Smooth muscle cell (in vitro differentiated cells): ENCODE measurements around the gene OSBPL1A. TPM values are rescaled to one million over a fixed set of nuclear protein-coding genes. Genes with fewer than 3 reads are reported as not detected.

Experiments
- DNase-seq: peaks from one replicate; lab custom pipeline; 2025; ENCODE audit not compliant: unreplicated experiment; lab: John Stamatoyannopoulos, UW
- H2AFZ ChIP-seq: fragments of 200-600 bp; sonication (generic); 2 replicates; pipeline ENCODE4 v1.6.0; 2016; ENCODE audit warnings: antibody characterized with exemption, low read depth, mild to moderate bottlenecking
- H3F3A ChIP-seq: fragments of 200-600 bp; sonication (generic); 2 replicates; pipeline ENCODE4 v1.6.0; 2017; ENCODE audit warnings: antibody characterized with exemption, low read depth
- H3K27ac ChIP-seq: fragments of 200-600 bp; sonication (generic); 2 replicates; pipeline ENCODE4 v1.5.1; 2016; ENCODE audit warnings: low read depth, mild to moderate bottlenecking
- H3K27me3 ChIP-seq: fragments of 200-600 bp; sonication (generic); 2 replicates; pipeline ENCODE4 v1.6.1; 2016; ENCODE audit warnings: low read depth, mild to moderate bottlenecking
- H3K36me3 ChIP-seq: fragments of 200-600 bp; sonication (generic); 2 replicates; pipeline ENCODE4 v1.5.1; 2016; ENCODE audit warnings: low read depth
- H3K4me1 ChIP-seq: fragments of 200-600 bp; sonication (generic); 2 replicates; pipeline ENCODE4 v1.5.1; 2016; ENCODE audit warnings: low read depth
- H3K4me2 ChIP-seq: fragments of 200-600 bp; sonication (generic); 2 replicates; pipeline ENCODE4 v1.6.0; 2016; ENCODE audit warnings: mild to moderate bottlenecking
- H3K4me3 ChIP-seq: fragments of 200-600 bp; sonication (generic); 2 replicates; pipeline ENCODE4 v1.5.1; 2016; ENCODE audit warnings: mild to moderate bottlenecking
- H3K79me2 ChIP-seq: fragments of 200-600 bp; sonication (generic); 2 replicates; pipeline ENCODE4 v1.6.0; 2016; ENCODE audit warnings: low read depth, mild to moderate bottlenecking
- H3K9ac ChIP-seq: fragments of 200-600 bp; sonication (generic); 2 replicates; pipeline ENCODE4 v1.6.0; 2016; ENCODE audit warnings: low read depth
- H3K9me3 ChIP-seq: fragments of 200-600 bp; sonication (generic); replicated peaks from 2 replicates; pipeline ENCODE4 v1.5.1; 2016; ENCODE audit warnings: low read depth
- H4K20me1 ChIP-seq: fragments of 200-600 bp; sonication (generic); 2 replicates; pipeline ENCODE4 v1.6.0; 2016; ENCODE audit warnings: low read depth
- WGBS: methylation state at CpG from one replicate; pipeline ENCODE4 v1.1.7; 2016; ENCODE audit warnings: low lambda C conversion rate; 5-methylcytosine and 5-hydroxymethylcytosine counted together
- polyA plus RNA-seq: library from polyadenylated mRNA; unstranded; fragments of >200 nt; fragmentation: Nextera tagmentation; extraction: Ambion mirVana; gene quantifications from 2 replicates; pipeline ENCODE4 v1.2.1, GENCODE V29; 2016
- total RNA-seq: library from RNA; depleted of rRNA; stranded (reverse); fragments of >200 nt; gene quantifications from 2 replicates; pipeline ENCODE4 v1.2.3, GENCODE V29; 2014
- TF ChIP-seq, protein P1 (sequence below): fragments of 200-600 bp; sonication (generic); IDR thresholded peaks from 2 replicates; pipeline ENCODE4 v1.5.1; 2017; ENCODE audit warnings: borderline replicate concordance, mild to moderate bottlenecking, antibody characterized with exemption; ENCODE audit not compliant: insufficient read depth, poor library complexity, severe bottlenecking

The OSBPL1A gene
- total and polyA plus RNA-seq, 2 experiments from 2014 or later = 15.3 to 23.4 TPM

DNA sequence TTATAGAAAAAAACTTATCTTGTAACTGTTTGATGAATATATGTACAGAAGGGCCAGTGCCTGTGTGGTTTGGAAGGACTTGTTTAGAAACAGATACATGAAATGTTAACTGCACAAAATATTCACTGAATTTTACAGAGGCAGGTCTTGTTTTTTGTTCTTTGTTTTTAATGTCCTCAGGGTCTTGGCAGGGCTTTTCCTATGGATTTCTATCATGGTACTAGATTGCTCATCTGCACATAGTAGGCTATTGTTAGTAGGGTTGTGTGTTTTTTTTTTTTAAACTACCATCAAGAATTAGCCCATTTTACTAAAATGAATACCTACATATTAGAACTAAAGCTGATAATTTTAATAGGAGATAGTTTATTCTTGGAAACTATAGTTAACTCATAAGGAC lies 255.2 kb downstream of the OSBPL1A start:
- Histone ChIP-seq H3K27ac (no peak overlapping the region), H3K9ac (no peak overlapping the region), H3K4me2 (no peak overlapping the region), H4K20me1 (no peaks in the 10 kb centered on the region), H3K79me2 (no peaks in the 10 kb centered on the region), H3K27me3 (no peaks in the 10 kb centered on the region), H3K4me1 (no peaks in the 10 kb centered on the region), H2AFZ (no peak overlapping the region), H3K9me3 (peaks cover 5% of the 10 kb centered on the region), H3K36me3 (peaks cover 4% of the 10 kb centered on the region), H3K4me3 (no peak overlapping the region), H3F3A (no peaks in the 10 kb centered on the region)
- DNase-seq = no peak
- TF ChIP-seq, protein P1, sequence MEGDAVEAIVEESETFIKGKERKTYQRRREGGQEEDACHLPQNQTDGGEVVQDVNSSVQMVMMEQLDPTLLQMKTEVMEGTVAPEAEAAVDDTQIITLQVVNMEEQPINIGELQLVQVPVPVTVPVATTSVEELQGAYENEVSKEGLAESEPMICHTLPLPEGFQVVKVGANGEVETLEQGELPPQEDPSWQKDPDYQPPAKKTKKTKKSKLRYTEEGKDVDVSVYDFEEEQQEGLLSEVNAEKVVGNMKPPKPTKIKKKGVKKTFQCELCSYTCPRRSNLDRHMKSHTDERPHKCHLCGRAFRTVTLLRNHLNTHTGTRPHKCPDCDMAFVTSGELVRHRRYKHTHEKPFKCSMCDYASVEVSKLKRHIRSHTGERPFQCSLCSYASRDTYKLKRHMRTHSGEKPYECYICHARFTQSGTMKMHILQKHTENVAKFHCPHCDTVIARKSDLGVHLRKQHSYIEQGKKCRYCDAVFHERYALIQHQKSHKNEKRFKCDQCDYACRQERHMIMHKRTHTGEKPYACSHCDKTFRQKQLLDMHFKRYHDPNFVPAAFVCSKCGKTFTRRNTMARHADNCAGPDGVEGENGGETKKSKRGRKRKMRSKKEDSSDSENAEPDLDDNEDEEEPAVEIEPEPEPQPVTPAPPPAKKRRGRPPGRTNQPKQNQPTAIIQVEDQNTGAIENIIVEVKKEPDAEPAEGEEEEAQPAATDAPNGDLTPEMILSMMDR = no peak

DNA sequence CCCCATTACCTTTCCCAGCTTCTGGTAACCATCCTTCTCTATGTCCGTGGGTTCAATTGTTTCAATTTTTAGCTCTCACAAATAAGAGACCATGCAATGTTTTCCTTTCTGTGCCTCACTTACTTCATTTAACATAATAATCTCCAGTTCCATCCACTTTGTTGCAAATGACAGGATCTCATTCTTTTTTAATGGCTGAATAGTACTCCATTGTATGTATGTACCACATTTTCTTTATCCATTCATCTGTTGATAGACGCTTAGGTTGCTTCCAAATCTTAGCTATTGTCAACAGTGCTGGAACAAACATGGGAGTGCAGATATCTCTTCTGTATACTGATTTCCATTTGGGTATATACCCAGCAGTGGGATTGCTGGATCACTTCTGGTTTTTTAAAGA lies 256.9 kb downstream of the OSBPL1A start:
- H4K20me1 ChIP-seq = no peaks in the 10 kb centered on the region

DNA sequence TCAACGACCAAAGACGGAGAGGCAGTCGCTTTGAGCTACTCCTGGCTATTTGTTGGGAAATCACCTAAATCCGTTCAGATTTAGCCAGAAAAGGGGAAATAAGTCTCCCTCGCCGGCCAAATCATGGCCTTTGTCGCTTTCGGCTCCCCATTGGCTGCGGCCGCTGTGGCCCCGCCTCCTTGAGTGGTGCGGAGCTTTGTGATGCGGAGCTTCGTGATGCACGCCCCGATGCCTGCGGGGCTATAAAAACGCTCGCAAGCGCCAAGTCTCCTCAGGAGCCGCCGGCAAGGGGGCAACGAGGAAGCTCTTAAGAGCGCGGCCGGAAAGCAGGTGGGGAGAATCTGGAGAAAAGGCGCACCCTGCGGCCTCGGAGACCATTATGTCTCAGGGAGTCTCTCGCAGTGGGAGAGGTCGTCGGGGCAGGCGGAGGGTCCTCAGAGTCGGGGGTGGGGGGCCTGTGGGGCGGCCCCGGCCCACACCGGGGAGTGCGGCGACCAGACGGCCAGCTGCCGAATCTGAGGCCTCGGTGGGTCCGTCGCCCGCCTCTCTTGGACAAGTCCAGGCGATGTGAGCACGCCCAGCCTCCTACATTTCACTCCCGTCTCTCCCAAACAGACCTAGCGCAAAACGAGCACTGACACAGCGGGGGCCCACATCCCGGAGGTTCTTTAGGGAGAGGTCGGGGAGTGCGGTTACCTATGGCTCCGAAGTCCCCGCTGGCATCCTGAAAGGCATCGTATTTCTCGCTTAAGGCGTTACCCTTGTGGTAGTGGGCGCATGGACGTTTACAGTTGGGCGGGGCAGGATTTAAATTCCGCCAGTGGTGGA lies 258.6 kb downstream of the OSBPL1A start, which contains the start of gene CABYR:
CABYR (plus strand) TSS at position 274 of the 828 bp plus-strand sequence. CDS start 4,053 bp downstream, outside the sequence.
- WGBS = 1% methylated on average over 57 of the region's 63 CpGs
- no peaks in the 10 kb centered on the region for H3K79me2 ChIP-seq
- TF ChIP-seq, protein P1 = no peak
- peak within 1 kb of the TSS; percentile 46 for H3K9ac ChIP-seq
- DNase-seq = peak; percentile 52
- no peaks in the 10 kb centered on the region for H3K36me3 ChIP-seq
- no peaks in the 10 kb centered on the region for H3K27me3 ChIP-seq
- H3K4me1 ChIP-seq = no peaks in the 10 kb centered on the region
- peak within 1 kb of the TSS; percentile 11 for H3K27ac ChIP-seq
- H4K20me1 ChIP-seq = no peaks in the 10 kb centered on the region
- no peaks in the 10 kb centered on the region for H3F3A ChIP-seq
- peak within 1 kb of the TSS; percentile 93 for H3K4me2 ChIP-seq
- peak within 1 kb of the TSS; percentile 64 for H3K4me3 ChIP-seq
- H3K9me3 ChIP-seq = no peaks in the 10 kb centered on the region
- peak within 1 kb of the TSS; percentile 45 for H2AFZ ChIP-seq

More for the DNA sequence above, 256.9 kb downstream of the OSBPL1A start:
- Histone ChIP-seq H3K9me3 (peaks cover under 1% of the 10 kb centered on the region), H3K27ac (no peak overlapping the region), H3K9ac (no peak overlapping the region), H3K4me3 (no peak overlapping the region), H3K4me1 (no peaks in the 10 kb centered on the region), H3K36me3 (no peaks in the 10 kb centered on the region), H3K27me3 (no peaks in the 10 kb centered on the region), H2AFZ (no peak overlapping the region), H3K4me2 (no peak overlapping the region), H3K79me2 (no peaks in the 10 kb centered on the region), H3F3A (no peaks in the 10 kb centered on the region)
- TF ChIP-seq, protein P1 = no peak
- WGBS = 94% methylated on average over 2 of the region's 2 CpGs
- DNase-seq = no peak

DNA sequence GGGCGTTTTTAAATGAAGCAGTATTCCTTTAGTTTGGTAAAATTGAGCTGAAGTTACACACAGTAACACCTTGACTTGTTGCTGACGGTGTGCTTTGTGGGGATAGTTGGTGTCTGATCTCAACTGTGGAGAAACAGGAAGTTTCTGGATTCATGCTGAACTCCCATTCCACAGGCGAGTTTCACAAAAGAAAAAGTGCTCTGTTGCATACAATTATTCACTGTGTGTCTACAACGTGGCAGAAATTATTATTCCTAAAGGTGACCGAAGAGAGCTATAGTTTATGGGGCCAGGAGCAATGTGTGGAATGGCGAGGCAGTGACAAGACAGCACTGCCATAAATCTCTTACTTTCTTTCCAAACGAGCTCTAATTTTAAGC lies 259.2 kb downstream of the OSBPL1A start:
- H3K4me1 ChIP-seq = no peaks in the 10 kb centered on the region
- H3K9ac ChIP-seq = peak overlapping the region; percentile 46
- no peaks in the 10 kb centered on the region for H3K27me3 ChIP-seq
- H3K4me2 ChIP-seq = peak overlapping the region; percentile 93
- TF ChIP-seq, protein P1 = no peak
- peak overlapping the region; percentile 64 for H3K4me3 ChIP-seq
- H2AFZ ChIP-seq = peak overlapping the region; percentile 45
- 48% methylated on average over 7 of the region's 7 CpGs for WGBS
- H3F3A ChIP-seq = no peaks in the 10 kb centered on the region
- H3K36me3 ChIP-seq = no peaks in the 10 kb centered on the region
- DNase-seq = no peak
- H3K79me2 ChIP-seq = no peaks in the 10 kb centered on the region
- no peaks in the 10 kb centered on the region for H3K9me3 ChIP-seq
- peak overlapping the region; percentile 11 for H3K27ac ChIP-seq
- H4K20me1 ChIP-seq = no peaks in the 10 kb centered on the region
